GM18498 (cell line): Measurements from ENCODE around the gene ATP2C2.

Experiments used
- ATAC-seq: cut with Tn5 transposase; IDR thresholded peaks from one replicate; pipeline ENCODE4 v1.9.1; 2021; ENCODE audit warnings: mild to moderate bottlenecking, moderate library complexity; ENCODE audit not compliant: unreplicated experiment

ATP2C2 gene

DNA sequence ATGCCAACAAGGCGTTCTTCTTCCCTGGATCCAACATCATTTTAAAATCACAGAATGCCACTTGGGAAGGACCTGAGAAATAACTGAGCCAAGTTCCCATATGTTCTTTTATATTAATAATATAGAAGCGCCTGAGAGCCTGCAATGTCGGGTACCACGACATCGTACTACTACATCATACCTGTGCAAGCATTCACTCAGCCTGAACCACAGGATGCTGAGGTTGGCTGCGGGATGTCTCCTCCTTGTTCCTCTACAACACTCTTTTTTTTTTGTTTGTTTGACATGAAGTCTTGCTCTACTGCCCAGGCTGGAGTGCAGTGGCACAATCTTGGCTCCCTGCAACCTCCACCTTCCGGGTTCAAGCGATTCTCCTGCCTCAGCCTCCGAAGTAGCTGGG lies 2.1 kb upstream of the ATP2C2 start:
- ATAC-seq: no peak

DNA sequence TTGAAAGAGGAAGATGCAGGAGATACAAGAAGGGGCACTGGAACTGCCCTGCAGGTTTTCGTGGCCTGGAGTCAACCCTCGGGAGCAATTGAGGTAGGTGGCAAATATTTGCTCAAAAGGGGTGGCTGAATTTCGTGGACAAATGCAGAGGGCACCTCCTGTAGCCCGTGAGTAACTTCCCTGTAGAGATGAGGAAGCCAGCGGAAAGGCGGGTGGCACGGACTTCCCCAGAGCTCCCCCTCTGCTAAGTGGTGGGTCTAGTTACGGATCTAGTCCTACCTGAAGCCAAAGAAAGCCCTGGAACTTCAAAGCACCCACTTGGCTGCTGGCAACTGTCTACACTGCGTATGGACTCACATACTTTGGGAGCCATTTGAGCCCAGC lies 1.0 kb upstream of the ATP2C2 start:
- no peak for ATAC-seq

DNA sequence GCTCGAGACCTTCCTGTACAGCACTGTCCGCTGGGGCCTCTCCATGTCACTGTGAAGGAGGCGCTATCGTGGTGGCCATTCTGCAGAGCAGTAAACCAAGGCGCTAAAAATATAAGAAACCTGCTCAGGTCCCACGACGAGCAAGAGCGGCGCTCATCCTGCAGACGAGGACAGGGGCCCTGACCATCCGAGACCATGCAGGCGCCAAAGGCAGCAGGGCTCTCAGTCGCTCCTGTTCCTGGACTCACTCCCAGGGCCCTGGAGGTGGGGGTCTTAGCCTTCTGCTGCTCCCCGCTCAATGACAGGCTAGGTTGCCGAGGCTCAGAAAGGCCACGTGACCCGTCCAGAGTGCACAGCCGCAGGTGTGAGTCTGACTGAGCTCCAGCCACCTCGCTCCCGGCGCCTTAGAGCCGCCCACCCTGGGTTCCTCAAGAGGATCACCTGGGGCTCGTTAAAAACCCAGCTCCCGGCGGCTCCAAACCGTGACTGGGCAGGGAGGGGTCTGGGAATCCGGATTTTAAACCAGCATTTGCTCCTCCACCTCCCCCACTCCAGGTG lies 509 bp upstream of the ATP2C2 start:
- no peak for ATAC-seq

DNA sequence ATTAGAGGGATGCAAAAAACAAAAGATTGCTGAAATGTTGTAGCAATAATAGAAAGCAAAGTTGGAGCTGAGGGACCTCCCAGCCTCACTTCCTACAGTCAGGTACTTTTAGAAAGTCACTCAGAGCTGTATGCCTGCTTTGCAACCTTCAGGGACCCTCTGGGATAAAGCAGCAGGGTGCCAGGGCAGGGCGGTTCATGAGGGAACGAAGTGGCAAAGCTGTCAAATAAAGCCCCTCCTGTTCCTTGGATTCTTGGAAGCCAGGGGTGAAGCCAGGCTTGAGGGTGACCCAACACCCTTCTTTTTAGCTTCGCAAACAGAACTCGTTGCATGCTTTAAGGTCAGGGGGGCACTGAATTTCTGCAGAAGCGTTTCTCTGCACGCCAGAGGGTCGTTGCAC lies 767 bp downstream of the ATP2C2 start:
- no peak for ATAC-seq

DNA sequence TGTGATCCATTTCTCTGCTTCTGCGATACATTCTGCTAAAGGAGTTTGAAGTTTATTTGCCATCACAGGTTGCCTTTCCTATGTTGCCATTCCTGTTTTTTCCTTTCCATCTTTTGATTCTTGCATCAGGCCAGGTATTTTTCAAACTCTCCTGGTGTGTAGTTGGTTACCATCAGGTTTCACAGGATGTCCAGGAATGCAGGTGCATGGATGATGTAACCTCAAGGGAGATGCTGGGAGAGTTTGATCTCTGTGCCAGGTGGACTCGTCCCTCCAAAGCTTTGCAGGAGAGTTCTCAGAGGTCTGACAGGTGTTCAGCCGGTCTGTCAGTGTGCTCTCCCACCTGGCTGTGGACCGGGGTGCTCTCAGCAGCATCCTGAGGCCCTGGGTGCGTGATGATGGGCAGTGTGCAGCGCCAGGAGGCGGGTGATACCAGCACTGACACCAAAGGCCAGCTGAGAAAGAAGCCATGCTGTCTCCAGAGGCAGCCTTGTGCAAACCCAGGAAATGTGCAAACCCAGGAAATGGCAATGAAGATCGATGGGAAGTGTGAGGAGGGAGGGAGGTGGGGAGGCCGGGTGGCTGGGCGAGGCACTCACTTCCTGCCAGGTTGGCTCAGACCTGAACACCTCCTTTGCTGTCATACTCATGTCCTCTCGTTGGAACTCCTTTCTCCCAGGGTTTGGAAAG lies 1.7 kb downstream of the ATP2C2 start:
- ATAC-seq: no peak

DNA sequence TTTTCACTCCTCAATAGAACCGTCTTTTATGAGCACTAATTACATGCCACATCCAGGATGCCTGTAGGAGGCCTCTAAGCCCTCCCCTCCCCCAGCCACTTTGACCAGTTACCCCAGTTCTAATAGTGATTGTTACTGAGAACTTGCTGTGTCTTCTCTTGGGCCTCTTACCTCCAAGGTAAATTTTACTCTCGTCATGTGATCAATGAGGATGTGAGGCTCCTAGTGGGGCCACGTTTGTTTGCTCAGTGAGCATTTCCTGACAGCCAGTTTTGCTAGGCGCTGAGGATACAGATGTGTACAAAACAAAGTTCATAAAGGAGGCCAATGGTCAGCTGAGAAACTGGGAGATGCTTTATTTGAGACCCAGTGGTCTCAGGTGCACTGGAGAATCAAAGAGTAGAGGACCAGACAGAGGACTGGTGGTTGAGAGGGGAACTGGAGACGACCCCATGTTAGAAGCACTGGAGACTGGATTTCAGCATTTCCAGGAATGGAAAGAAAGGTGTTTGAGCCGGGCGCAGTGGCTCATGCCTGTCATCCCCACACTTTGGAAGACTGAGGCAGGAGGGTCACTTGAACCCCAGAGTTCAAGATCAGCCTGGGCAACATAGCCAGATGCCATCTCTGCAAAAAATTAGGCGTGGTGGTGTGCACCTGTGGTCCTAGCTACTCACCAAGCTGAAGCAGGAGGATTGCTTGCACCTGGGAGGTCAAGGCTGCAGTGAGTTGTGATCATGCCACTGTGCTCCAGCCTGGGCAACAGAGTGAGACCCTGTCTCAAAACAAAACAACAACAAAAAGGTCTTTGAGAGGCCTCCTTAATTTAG lies 2.6 kb downstream of the ATP2C2 start:
- ATAC-seq: no peak

DNA sequence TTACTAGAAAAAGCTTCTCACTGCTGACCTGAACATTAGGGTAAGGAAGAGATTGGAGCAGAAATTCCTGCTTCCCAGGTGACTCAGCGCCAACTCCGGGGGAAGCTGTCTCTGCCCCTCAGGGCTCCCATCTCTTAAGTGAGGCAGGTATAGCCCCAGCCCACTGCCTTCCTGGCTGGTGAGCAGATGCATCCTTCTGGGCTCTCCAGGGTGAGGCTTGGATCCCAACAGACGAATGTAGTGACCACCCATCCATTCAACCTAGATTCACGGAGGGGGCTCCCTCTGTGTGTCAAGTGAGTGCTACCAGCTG lies 3.2 kb downstream of the ATP2C2 start:
- ATAC-seq: no peak

DNA sequence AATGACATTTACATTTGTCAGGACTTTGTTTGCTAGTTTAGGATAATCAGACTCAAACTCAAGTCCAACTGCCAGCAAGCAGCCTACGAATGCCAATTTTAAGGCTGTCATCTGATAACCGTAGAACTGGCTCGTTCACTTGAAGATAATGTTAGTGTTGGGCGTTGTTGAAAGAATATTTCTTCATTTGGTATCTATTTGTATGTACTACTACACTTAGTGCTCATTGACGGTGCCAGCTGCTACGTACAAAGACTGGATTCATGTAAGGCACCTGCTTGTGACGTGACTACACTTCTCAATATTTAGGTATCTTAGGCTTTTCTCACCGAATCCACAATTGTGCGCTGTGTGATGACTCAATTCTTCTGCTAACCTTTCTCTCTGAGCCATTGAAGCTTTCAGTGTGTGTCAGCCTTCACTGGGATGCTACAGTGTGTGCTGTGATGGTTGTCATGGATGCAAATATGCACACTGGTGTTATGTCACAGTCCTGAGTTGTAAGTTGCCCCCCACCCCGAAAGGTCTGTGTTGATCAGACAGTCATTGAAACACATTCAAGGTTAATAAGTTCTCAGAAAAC lies 5.7 kb downstream of the ATP2C2 start:
- no peak for ATAC-seq

DNA sequence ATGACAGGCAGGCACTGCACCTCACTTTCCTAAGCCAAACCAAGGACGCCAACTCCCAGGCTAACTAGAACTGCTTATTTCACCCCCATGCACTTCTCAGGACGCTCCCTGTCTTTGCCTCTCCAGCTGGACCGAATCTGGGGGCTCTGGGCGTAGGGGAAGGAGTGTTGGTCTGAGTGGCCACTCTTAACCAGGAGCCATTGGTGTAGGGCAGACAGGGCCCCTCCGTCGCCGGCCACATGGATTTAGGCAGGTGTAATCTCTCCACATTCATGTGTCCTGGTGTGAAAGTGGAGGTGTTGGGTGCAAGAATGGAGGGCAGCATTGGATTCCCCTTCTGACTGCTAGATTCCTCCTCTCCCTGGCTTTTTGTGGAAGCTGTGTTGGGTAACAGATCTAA lies 9.8 kb downstream of the ATP2C2 start:
- no peak for ATAC-seq

DNA sequence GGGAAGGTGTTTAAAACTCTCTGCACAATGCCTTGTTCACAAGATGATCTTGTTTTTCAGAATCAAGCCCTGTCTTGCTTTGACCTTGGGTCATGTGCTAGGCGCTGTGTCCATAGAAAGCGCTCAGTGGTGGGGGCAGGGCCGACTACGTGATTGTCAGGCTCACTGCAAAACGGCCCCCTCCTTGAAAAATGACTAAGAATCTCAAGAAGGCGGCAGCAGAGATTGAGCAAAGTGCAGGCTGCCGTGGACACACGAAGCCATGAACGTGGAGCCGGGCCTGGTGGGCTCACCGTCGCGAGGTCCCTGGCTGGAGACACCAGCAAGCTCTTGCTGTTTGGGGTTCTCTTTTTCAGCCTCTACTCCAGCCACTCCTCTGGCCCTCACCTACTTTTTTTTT lies 10.2 kb downstream of the ATP2C2 start:
- ATAC-seq: no peak

DNA sequence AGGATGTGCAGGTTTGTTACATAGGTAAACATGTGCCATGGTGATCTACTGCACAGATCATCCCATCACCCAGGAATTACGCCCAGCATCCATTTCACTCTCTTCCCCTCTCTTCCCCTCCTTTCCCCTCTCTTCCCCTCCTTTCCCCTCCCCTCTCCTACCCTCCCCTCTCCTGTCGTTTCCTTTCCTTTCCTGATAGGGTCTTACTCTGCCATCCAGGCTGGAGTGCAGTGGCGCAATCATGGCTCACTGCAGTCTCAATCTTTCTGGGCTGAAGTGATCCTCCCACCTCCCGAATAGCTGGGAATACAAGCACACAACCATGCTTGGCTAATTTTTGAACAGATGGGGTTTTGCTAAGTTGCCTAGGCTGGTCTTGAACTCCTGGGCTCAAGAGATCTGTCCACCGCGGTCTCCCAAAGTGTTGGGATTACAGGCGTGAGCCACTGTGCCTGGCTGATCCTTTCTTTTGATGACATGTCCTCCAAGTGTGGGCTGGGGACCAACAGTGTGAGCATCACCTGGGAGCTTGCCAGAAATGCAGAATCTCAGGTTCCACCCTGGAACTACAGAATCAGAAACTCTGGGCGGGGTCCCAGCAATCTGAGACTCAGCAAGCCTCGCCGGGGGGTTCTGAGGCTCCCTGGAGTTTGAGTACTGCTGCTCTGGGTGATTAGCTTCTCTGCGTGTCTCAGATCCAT lies 10.8 kb downstream of the ATP2C2 start:
- no peak for ATAC-seq

DNA sequence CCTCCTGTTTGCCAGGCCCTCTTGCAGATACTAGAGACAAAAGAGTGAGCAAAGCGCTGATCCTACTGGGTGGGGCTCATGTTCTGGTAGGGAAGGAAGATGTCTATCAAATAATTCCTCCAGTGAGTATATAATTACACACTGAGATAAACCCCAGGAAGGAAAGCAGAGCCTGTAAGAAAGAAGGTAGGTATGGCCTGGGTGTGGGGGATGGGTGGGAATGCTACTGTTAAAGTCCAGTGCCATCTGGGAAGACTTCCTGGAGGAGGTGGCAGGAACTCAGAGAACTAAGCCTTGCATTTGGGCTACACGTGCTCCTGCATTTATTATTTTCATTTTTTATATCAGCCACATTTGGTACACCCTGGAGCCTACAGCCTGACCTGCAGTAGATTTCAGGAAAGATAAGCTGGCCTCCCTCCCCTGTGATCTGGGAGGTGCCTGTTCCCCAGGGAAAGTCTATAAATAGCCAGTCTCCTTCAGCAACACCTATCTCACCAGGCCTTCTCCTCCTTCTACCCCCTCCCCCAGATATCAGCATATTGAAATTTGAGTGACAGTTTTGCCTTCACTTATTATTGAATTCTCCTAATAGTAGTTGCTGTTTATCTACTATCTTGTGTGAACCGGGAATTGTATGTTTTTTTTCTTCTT lies 11.5 kb downstream of the ATP2C2 start:
- no peak for ATAC-seq

DNA sequence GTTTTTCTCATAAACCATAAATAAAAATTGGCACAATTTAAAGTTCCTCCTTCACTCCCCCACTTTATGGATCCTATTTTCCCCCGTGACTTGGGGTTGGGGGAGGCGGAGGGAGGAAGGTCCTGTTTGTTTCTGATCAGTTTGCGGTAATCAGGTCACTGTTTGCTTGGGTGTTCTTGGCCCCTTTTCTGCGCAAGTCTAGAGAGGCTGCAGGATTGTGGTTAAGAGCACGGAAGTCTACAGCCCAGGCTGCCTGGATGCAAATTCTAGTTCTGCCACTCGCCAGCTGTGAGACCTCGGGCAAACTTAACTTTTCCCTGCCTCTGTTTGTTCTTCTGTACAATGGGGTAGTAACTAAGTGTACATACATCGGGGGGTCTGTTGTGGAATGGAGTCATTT lies 12.1 kb downstream of the ATP2C2 start:
- ATAC-seq: no peak

DNA sequence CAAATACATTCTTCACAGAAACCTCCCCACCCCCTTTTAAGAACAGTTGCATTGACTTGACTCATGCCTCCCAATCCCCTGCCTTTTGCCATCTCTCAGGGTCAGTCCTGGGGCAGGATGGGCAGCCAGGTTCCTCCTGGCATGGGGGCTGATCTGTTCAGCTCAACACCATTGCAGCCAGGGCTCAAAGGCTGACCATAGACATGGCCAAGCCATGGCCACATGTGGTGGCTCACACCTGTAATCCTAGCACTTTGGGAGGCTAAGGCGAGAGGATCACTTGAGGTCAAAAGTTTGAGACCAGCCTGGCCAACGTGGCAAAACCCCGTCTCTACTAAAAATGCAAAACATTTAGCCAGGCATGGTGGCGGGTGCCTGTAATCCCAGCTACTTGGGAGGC lies 14.1 kb downstream of the ATP2C2 start:
- ATAC-seq: no peak

DNA sequence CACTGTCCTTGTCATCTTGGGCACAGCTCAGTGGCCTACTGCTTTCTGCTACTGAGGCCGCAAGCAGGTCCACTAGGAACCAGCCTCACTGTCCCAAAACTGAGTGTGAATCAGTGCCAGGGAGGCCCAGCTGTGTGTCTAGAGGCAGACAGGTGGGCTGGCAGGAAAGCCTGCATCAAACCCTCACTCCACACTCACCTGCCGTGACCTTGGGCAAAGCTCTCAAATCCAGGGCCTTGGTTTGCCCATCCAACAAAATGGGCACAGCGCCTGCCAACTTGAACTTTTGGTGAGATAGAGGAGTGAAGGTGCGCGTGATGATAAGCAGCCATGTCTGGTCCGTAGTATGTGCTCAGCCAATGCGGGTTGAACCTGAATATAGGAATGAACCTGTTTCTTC lies 14.8 kb downstream of the ATP2C2 start:
- ATAC-seq: no peak

DNA sequence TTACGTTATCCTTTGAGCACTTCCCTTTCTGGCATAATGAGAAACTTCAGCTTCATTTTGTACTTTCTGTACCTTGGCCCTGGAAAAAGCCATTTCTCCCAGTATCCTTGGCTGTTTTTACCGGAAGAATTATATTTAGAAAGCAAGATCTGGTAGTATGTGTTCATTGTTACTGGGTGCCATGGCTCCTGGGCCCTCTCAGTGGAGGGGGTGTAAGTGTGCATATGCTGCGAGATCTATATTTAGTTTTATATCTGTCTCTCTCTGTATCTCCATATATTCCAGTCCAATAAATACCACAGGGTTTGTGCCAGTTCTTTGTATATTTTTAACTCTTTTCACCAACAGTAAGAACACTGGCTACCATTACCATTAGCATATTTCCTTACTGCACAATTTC lies 17.7 kb downstream of the ATP2C2 start:
- ATAC-seq: no peak

DNA sequence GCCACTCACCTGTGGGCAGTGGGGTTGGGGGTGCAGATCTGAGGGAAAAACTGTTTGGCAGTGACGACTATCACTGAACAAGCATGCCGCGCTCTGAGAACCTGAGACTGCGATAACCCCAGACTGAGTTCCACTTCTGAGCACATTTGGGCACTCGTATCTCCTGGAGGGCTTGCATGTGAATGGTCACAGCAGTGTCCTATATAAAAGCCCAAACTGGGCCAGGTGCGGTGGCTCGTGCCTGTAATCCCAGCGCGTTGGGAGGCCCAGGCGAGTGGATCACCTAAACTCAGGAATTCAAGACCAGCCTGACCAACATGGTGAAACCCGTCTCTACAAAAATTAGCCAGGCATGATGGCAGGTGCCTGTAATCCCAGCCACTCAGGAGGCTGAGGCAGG lies 18.7 kb downstream of the ATP2C2 start:
- ATAC-seq: no peak

DNA sequence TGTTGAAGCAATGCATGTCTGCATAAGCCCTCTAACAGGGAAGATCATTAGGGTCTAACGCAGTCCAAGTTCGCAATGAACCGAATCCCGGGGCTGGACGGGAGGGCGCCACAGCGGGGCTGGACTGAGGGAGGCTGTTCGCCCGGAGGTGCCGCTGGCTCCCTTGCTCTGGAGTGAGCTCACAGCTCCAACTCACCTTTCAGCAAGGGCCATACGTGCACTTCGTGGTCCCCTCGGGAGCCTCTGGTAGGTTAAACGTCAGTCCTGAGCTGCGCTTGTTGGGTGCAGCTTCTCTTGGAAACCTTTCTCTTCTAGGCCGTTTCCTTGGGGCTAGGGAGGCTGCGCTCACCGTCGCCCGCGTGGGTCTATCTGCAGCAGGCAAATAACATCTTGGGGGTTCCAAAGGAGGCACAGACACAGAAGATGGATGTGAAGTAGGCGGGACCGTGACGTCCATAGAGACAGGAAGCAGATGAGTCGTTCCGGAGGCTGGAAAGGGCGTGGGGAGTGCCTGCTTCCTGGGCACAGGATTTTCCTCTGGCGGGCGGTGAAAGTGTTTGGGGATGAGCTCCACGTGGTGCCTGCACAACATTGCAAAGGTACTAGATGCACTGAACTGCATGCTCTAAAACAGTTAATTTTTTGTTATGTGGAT lies 21.9 kb downstream of the ATP2C2 start:
- no peak for ATAC-seq

DNA sequence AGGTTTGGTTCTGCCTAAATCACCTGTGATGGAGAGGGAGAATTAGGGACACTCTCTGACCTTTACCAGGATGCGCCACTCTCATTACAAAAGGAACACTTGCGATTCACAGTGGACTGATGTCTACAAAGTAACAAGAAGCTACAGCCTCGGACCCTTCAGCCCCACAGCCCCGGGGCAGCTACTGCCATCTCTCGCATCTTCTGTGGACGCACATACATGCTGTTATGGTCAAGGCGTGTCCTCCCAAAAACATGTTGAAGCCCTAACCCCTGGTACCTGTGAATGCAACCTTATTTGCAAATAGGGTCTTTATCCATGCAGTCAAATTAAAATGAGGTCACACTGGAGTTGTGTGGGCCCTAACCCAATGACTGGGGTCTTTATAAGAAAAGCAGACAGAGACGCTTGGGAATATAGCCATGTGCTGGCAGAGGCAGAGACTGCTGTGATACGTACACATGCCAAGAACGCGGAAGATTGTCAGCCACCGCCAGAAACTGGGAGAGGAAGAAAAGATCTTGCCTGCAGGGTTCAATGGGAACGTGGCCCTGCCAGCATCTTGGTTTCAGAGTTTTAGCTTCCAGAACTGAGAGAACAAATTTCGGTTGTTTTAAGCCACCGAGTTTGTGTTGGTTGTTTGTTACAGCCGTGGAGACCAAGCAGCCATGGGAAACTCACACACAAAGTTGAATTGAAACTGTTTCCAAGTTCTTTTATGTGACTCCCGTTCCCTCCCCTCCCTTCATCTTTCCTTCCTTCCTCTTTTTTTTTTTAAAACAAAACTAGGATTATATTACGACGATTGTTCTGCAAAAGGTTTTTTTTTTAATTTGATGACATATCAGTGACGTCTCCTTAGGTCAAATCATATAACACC lies 23.1 kb downstream of the ATP2C2 start:
- ATAC-seq: no peak

DNA sequence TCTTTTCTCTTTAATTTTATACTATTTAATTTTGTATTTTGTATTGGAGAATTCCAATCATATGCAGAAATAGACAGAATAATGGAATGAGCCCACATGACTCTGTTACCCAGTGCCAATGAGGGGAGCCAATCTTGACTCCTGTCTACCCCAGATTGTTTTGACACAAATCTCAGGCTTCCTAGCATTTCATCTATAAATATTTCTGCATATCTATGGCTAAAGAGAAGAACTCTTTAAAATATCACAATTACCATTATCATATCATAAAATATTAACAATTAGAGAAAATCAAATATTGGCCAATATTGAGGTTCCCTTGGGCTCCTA lies 23.7 kb downstream of the ATP2C2 start:
- ATAC-seq: no peak
